HepG2 (cell line): ENCODE measurements around the gene LASP1. TPM values are rescaled to one million over a fixed set of nuclear protein-coding genes. Genes with fewer than 3 reads are reported as not detected.

Experiments used
- BCL6 ChIP-seq: IDR thresholded peaks from 2 replicates; pipeline ENCODE4 v1.6.1; 2016; ENCODE audit warnings: missing genetic modification reagents, missing compliant biosample characterization
- HNF4G ChIP-seq, 2 experiments: sonication (generic) in 1 of 2; formaldehyde crosslinking in 1 of 2; IDR thresholded peaks; 2 replicates each; pipeline versions ENCODE4 v1.4.0 to v1.6.1; 2011 to 2020; ENCODE audit warnings: borderline replicate concordance in 2 of 2, low read depth in 2 of 2, mild to moderate bottlenecking in 2 of 2, low read length in 1 of 2, missing genetic modification reagents in 1 of 2, moderate library complexity in 1 of 2
- NFE2 ChIP-seq: sonication (generic); formaldehyde crosslinking; IDR thresholded peaks from 2 replicates; pipeline ENCODE4 v1.4.0; 2020; ENCODE audit warnings: missing genetic modification reagents
- RAD51 ChIP-seq: fragments of 450-650 bp; IDR thresholded peaks from 2 replicates; pipeline ENCODE4 v1.6.1; 2016; ENCODE audit warnings: borderline replicate concordance
- REL ChIP-seq: sonication (generic); formaldehyde crosslinking; conservative IDR thresholded peaks from 2 replicates; pipeline ENCODE4 v1.8.0; 2022; ENCODE audit warnings: mild to moderate bottlenecking, missing genetic modification reagents, moderate library complexity
- RXRB ChIP-seq: IDR thresholded peaks from 2 replicates; pipeline ENCODE4 v1.6.1; 2016; ENCODE audit warnings: borderline replicate concordance, missing genetic modification reagents, missing compliant biosample characterization
- SCMH1 ChIP-seq: sonication (generic); formaldehyde crosslinking; IDR thresholded peaks from 2 replicates; pipeline ENCODE4 v1.9.0; 2021; ENCODE audit warnings: missing genetic modification reagents, mild to moderate bottlenecking, borderline replicate concordance
- SP1 ChIP-seq, 2 experiments: fragments of 450-650 bp in 1 of 2; sonication (generic) in 1 of 2; formaldehyde crosslinking in 1 of 2; IDR thresholded peaks; 2 replicates each; pipeline versions ENCODE4 v1.4.0 to v1.6.1; 2016 to 2020; ENCODE audit warnings: missing genetic modification reagents in 1 of 2
- STAG1 ChIP-seq: sonication (generic); formaldehyde crosslinking; IDR thresholded peaks from 2 replicates; pipeline ENCODE4 v1.4.0; 2020; ENCODE audit warnings: missing genetic modification reagents
- TGIF2 ChIP-seq: IDR thresholded peaks from 2 replicates; pipeline ENCODE4 v1.6.1; 2016; ENCODE audit warnings: control low read depth, missing compliant biosample characterization
- ZBTB38 ChIP-seq: sonication (generic); formaldehyde crosslinking; IDR thresholded peaks from 2 replicates; pipeline ENCODE4 v1.5.1; 2020; ENCODE audit warnings: mild to moderate bottlenecking, missing genetic modification reagents
- ZNF12 ChIP-seq: sonication (generic); formaldehyde crosslinking; IDR thresholded peaks from 2 replicates; pipeline ENCODE4 v1.5.0; 2020; ENCODE audit warnings: missing genetic modification reagents
- ZNF235 ChIP-seq: sonication (generic); formaldehyde crosslinking; IDR thresholded peaks from 2 replicates; pipeline ENCODE4 v1.8.1; 2023; ENCODE audit warnings: mild to moderate bottlenecking, missing genetic modification reagents, borderline replicate concordance
- ZNF431 ChIP-seq: sonication (generic); formaldehyde crosslinking; IDR thresholded peaks from 2 replicates; pipeline ENCODE4 v1.9.0; 2022; ENCODE audit warnings: missing genetic modification reagents, low read depth, mild to moderate bottlenecking, borderline replicate concordance
- ZNF549 ChIP-seq: sonication (generic); formaldehyde crosslinking; IDR thresholded peaks from 2 replicates; pipeline ENCODE4 v1.5.0; 2020; ENCODE audit warnings: missing genetic modification reagents
- ZNF567 ChIP-seq: sonication (generic); formaldehyde crosslinking; IDR thresholded peaks from 2 replicates; pipeline ENCODE4 v1.8.1; 2023; ENCODE audit warnings: mild to moderate bottlenecking, missing genetic modification reagents, borderline replicate concordance
- ZNF570 ChIP-seq: sonication (generic); formaldehyde crosslinking; IDR thresholded peaks from 2 replicates; pipeline ENCODE4 v1.4.0; 2020; ENCODE audit warnings: mild to moderate bottlenecking, missing genetic modification reagents, borderline replicate concordance
- ZNF761 ChIP-seq: sonication (generic); formaldehyde crosslinking; conservative IDR thresholded peaks from 2 replicates; pipeline ENCODE4 v1.4.0; 2020; ENCODE audit warnings: mild to moderate bottlenecking, missing genetic modification reagents
- polyA plus RNA-seq, 8 experiments: library from polyadenylated mRNA; depleted of rRNA in 3 of 8; stranded (reverse) in 7 of 8; unstranded in 1 of 8; fragments of >200 nt; fragmentation: Illumina TruSeq in 4 of 8; extraction: Trizol in 4 of 8; gene quantifications; 2 replicates each; pipeline versions ENCODE4 v1.2.1 to v1.2.3, GENCODE V29; 2011 to 2016; ENCODE audit warnings: low read depth in 4 of 8, missing spikeins in 1 of 8, mixed read lengths in 1 of 8; ENCODE audit not compliant: insufficient read depth in 1 of 8
- total RNA-seq, 5 experiments: library from RNA; depleted of rRNA; stranded (reverse); fragments of >200 nt; fragmentation: Illumina TruSeq; extraction: Trizol; gene quantifications; 2 replicates each; pipeline ENCODE4 v1.2.3, GENCODE V29; 2016; ENCODE audit warnings: low read depth in 1 of 5
- TF ChIP-seq, protein P1 (sequence below): sonication (generic); formaldehyde crosslinking; IDR thresholded peaks from 2 replicates; pipeline ENCODE4 v1.9.0; 2021; ENCODE audit warnings: missing genetic modification reagents, borderline replicate concordance
- TF ChIP-seq, protein P2 (sequence below): IDR thresholded peaks from 2 replicates; pipeline ENCODE4 v1.6.1; 2018; ENCODE audit warnings: missing genetic modification reagents
- TF ChIP-seq, protein P3 (sequence below): IDR thresholded peaks from 2 replicates; pipeline ENCODE4 v1.6.1; 2016; ENCODE audit warnings: missing biosample characterization, missing genetic modification reagents, low read depth
- TF ChIP-seq, protein P4 (sequence below): sonication (generic); formaldehyde crosslinking; IDR thresholded peaks from 2 replicates; pipeline ENCODE4 v1.4.0; 2020; ENCODE audit warnings: mild to moderate bottlenecking, missing genetic modification reagents

LASP1 gene
- total and polyA plus RNA-seq, 2 of the 13 experiments (the other 11 are each of a cell fraction or from before 2014, with no cell fraction given) = 70.1 to 97.0 TPM

DNA sequence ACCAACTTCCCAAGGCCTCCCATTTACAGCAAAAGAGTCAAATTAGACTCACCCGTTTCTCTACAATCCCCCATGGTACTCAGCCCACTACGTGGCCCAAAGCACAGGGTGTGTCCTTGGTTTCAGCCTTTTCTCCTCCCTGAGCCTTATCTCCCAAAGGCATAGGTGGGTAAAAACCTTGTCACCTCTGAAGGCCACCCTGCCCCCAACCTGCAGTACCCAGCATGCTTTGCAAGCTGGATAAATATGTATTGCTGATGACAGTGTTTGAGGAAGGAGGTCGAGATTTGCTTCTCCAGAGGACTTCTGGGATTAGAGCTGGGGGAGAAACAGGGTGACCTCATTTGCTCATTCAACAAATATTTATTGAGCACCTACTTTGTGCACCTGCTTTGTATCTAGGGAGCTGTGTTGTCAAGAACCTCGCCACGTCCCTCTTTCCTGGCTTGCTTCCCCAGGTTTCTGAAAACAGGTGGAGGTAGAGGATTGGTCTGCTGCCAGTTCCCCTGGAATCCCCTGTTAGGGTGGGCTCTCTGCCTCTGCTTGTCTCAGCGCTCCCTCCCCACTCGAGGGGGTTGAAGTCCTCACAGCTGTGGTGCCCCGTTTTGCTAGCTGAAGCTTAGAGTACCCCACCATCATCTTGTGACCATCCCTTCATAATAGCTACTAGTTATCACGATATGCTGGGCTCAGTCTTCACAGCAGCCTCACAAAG lies 3.0 kb downstream of the LASP1 start (continued):
- TF ChIP-seq, protein P1, sequence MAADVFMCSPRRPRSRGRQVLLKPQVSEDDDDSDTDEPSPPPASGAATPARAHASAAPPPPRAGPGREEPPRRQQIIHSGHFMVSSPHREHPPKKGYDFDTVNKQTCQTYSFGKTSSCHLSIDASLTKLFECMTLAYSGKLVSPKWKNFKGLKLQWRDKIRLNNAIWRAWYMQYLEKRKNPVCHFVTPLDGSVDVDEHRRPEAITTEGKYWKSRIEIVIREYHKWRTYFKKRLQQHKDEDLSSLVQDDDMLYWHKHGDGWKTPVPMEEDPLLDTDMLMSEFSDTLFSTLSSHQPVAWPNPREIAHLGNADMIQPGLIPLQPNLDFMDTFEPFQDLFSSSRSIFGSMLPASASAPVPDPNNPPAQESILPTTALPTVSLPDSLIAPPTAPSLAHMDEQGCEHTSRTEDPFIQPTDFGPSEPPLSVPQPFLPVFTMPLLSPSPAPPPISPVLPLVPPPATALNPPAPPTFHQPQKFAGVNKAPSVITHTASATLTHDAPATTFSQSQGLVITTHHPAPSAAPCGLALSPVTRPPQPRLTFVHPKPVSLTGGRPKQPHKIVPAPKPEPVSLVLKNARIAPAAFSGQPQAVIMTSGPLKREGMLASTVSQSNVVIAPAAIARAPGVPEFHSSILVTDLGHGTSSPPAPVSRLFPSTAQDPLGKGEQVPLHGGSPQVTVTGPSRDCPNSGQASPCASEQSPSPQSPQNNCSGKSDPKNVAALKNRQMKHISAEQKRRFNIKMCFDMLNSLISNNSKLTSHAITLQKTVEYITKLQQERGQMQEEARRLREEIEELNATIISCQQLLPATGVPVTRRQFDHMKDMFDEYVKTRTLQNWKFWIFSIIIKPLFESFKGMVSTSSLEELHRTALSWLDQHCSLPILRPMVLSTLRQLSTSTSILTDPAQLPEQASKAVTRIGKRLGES (CRISPR knock-in tag) = no peak
- TF ChIP-seq SCMH1 (CRISPR knock-in tag) = no peak
- TF ChIP-seq, protein P2, sequence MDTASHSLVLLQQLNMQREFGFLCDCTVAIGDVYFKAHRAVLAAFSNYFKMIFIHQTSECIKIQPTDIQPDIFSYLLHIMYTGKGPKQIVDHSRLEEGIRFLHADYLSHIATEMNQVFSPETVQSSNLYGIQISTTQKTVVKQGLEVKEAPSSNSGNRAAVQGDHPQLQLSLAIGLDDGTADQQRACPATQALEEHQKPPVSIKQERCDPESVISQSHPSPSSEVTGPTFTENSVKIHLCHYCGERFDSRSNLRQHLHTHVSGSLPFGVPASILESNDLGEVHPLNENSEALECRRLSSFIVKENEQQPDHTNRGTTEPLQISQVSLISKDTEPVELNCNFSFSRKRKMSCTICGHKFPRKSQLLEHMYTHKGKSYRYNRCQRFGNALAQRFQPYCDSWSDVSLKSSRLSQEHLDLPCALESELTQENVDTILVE = peak; percentile 58; the same call in 1 of the 2 replicates
- no peak for TF ChIP-seq ZNF567
- peak; percentile 25; the same call in 1 of the 2 replicates for TF ChIP-seq TGIF2
- TF ChIP-seq ZBTB38 (CRISPR knock-in tag) = no peak
- TF ChIP-seq STAG1 = no peak
- TF ChIP-seq RXRB = peak; percentile 68
- TF ChIP-seq REL (CRISPR knock-in tag) = no peak
- no peak for TF ChIP-seq ZNF761 (CRISPR knock-in tag)
- no peak for TF ChIP-seq SP1 (IDR thresholded peaks at IDR 0.05)
- TF ChIP-seq SP1 (CRISPR knock-in tag; IDR thresholded peaks at IDR 0.05) = no peak
- TF ChIP-seq, protein P3, sequence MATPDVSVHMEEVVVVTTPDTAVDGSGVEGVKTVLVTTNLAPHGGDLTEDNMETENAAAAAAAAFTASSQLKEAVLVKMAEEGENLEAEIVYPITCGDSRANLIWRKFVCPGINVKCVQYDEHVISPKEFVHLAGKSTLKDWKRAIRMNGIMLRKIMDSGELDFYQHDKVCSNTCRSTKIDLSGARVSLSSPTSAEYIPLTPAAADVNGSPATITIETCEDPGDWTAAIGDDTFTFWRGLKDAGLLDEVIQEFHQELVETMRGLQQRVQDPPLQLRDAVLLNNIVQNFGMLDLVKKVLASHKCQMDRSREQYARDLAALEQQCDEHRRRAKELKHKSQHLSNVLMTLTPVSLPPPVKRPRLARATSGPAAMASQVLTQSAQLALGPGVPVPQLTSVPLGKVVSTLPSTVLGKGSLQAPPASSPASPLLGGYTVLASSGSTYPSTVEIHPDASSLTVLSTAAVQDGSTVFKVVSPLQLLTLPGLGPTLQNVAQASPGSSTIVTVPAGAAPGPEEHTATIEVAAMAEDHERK (CRISPR knock-in tag) = no peak
- no peak for TF ChIP-seq ZNF431
- no peak for TF ChIP-seq ZNF12
- TF ChIP-seq, protein P4, sequence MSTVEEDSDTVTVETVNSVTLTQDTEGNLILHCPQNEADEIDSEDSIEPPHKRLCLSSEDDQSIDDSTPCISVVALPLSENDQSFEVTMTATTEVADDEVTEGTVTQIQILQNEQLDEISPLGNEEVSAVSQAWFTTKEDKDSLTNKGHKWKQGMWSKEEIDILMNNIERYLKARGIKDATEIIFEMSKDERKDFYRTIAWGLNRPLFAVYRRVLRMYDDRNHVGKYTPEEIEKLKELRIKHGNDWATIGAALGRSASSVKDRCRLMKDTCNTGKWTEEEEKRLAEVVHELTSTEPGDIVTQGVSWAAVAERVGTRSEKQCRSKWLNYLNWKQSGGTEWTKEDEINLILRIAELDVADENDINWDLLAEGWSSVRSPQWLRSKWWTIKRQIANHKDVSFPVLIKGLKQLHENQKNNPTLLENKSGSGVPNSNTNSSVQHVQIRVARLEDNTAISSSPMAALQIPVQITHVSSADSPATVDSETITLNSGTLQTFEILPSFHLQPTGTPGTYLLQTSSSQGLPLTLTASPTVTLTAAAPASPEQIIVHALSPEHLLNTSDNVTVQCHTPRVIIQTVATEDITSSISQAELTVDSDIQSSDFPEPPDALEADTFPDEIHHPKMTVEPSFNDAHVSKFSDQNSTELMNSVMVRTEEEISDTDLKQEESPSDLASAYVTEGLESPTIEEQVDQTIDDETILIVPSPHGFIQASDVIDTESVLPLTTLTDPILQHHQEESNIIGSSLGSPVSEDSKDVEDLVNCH (CRISPR knock-in tag) = no peak
- TF ChIP-seq ZNF570 (CRISPR knock-in tag) = no peak
- no peak for TF ChIP-seq HNF4G (IDR thresholded peaks at IDR 0.05; ENCODE audit: borderline replicate concordance, low read depth, low read length)
- TF ChIP-seq HNF4G (CRISPR knock-in tag; IDR thresholded peaks at IDR 0.05; ENCODE audit: borderline replicate concordance, low read depth) = 0 out of 2 replicates have a peak, but pooled peaks have one; percentile 34
- TF ChIP-seq ZNF549 = no peak
- no peak for TF ChIP-seq ZNF235 (CRISPR knock-in tag)
- no peak for TF ChIP-seq RAD51
- peak; percentile 51; the same call in 1 of the 2 replicates for TF ChIP-seq BCL6
- no peak for TF ChIP-seq NFE2
